Psoas muscle (tissue), 8 donors: ENCODE results near the gene VASH2. TPM values are rescaled to one million over a fixed set of nuclear protein-coding genes. Genes with fewer than 3 reads are reported as not detected.
A peak's percentile ranks its signal among the peaks of the same experiment; 100 is the strongest.
"Not testable (repeated sequence)": the region's sequence is repeated elsewhere in the genome, so short reads cannot be mapped to it uniquely, and the experiment has no call there.

ENCODE experiments used
- ATAC-seq, 4 donors: fragments of 200-7000 bp; cut with Tn5 transposase; one replicate each; pipeline ENCODE4 v1.9.1; 2020; ENCODE audit warnings: moderate library complexity in 3 of 4, mild to moderate bottlenecking in 2 of 4
- DNase-seq, 2 donors: peaks; one replicate each; pipeline ENCODE4 v3.0.0-alpha.2; 2020
- H3K27ac ChIP-seq: fragments of 200-600 bp; one replicate; pipeline ENCODE4 v1.8.0; 2022
- H3K27me3 ChIP-seq, 3 donors: fragments of 200-600 bp in 1 of 3; one replicate each; pipeline versions ENCODE4 v1.6.1 to v1.8.0; 2013 to 2022; ENCODE audit warnings: low read length in 2 of 3, mild to moderate bottlenecking in 2 of 3, moderate library complexity in 1 of 3; ENCODE audit not compliant: insufficient read depth in 3 of 3
- H3K36me3 ChIP-seq, 2 donors: fragments of 200-600 bp in 1 of 2; one replicate each; pipeline versions ENCODE4 v1.6.1 to v1.8.0; 2013 to 2022; ENCODE audit warnings: low read depth in 1 of 2, mild to moderate bottlenecking in 1 of 2, moderate library complexity in 1 of 2; ENCODE audit not compliant: insufficient read depth in 1 of 2
- H3K4me1 ChIP-seq: fragments of 200-600 bp; one replicate; pipeline ENCODE4 v1.8.0; 2022
- H3K4me3 ChIP-seq: fragments of 200-600 bp; one replicate; pipeline ENCODE4 v1.8.0; 2022; ENCODE audit warnings: mild to moderate bottlenecking
- H3K9me3 ChIP-seq: fragments of 200-600 bp; one replicate; pipeline ENCODE4 v1.8.0; 2022
- WGBS, 3 donors: extraction: QIAGEN DNeasy Blood & Tissue Kit; methylation state at CpG; one replicate each; pipeline versions ENCODE4 v1.1.6 to v1.1.7; 2013; 5-methylcytosine and 5-hydroxymethylcytosine counted together
- intact Hi-C, 2 donors: fragments of 100-400 bp; cut with DNase I; formaldehyde crosslinking; loops; one replicate each; pipeline versions ENCODE4 v1.11.0 to v1.14.2; 2022
- polyA plus RNA-seq, 3 donors: library from polyadenylated mRNA; stranded (reverse); fragments of 200-250 nt; gene quantifications; one replicate each; pipeline ENCODE4 v1.2.3, GENCODE V29; 2013
- total RNA-seq, 4 donors: library from RNA; stranded (reverse); fragmentation: NEBNext Ultra II Directional in 2 of 4; extraction: Animal tissue kit (Norgen Biotek cat#: 25700) in 2 of 4; gene quantifications; one replicate each; pipeline versions ENCODE4 v1.2.1 to v1.2.4, GENCODE V29; 2021 to 2023
- TF ChIP-seq, protein P1 (sequence below): fragments of 200-600 bp; IDR thresholded peaks from one replicate; pipeline ENCODE4 v1.8.0; 2022; ENCODE audit warnings: antibody characterized with exemption
- donor health status: healthy with polysubstance abuse.
- donor health status: DM: no; HTN: no; CAD: no; lungs with moderate emphysema.
- donor health status: Bipolar disorder and iron deficiency.
- donor health status: healthy.
- donor health status: DM: yes; HTN: yes; CAD: no.
- donor health status: DM: no; HTN: no; CAD: no.
- donor health status: DM: no; HTN: no; CAD: no.
- donor health status: DM: yes; HTN: yes; CAD: no.

VASH2 gene
- total and polyA plus RNA-seq, 7 donors = 0.09 to 1.6 (median 0.17) TPM

DNA sequence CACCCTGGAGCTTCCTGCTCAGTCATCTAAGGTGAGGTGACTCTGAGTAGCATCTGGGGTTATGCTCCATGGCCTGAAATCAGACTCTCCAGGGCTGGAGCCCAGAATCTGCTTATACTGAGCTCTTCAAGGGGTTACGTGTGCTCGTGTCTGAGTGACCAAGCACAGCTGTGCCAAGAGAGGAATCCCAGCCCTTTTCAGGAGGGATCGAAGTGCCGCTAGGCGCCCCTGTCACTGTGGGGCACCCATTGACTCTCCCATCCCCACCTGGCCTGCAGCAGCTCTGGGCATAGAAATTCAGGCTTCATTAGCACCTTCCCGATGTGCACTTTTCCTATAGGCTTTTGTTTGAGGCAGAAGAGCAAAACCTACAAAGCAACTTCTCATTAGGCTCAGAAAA, 13.8 kb downstream of the VASH2 start:
- H3K9me3 ChIP-seq = no peaks in the 10 kb centered on the region
- WGBS, 3 donors = 84 to 91% (median 90%) methylated on average over 6 of the region's 6 CpGs
- DNase-seq = no peak

DNA sequence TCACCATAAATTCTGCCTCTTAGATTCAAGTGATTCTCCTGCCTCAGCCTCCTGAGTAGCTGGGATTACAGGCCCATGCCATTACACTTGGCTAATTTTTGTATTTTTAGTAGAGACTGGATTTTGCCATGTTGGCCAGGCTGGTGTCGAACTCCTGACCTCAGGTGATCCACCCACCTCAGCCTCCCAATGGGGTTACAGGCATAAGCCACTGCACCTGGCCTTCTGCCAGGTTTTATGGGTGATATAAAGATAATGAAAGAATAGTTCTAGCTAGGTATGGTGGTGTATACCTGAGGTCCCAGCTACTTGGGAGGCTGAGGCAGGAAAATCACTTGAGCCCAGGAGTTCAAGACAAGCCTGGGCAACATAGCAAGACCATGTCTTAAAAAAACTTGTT, 14.7 kb downstream of the VASH2 start:
- H3K4me3 ChIP-seq, ATAC-seq, intact Hi-C loops, H3K9me3 ChIP-seq, DNase-seq, H3K27ac ChIP-seq, H3K27me3 ChIP-seq, H3K36me3 ChIP-seq: not testable (repeated sequence)
- 94 to 100% (median 96%) methylated on average over 1 of the region's 1 CpG for WGBS, 3 donors
- peaks cover 12% of the 10 kb centered on the region for H3K4me1 ChIP-seq

More for the DNA sequence above, 13.8 kb downstream of the VASH2 start:
- TF ChIP-seq, protein P1, sequence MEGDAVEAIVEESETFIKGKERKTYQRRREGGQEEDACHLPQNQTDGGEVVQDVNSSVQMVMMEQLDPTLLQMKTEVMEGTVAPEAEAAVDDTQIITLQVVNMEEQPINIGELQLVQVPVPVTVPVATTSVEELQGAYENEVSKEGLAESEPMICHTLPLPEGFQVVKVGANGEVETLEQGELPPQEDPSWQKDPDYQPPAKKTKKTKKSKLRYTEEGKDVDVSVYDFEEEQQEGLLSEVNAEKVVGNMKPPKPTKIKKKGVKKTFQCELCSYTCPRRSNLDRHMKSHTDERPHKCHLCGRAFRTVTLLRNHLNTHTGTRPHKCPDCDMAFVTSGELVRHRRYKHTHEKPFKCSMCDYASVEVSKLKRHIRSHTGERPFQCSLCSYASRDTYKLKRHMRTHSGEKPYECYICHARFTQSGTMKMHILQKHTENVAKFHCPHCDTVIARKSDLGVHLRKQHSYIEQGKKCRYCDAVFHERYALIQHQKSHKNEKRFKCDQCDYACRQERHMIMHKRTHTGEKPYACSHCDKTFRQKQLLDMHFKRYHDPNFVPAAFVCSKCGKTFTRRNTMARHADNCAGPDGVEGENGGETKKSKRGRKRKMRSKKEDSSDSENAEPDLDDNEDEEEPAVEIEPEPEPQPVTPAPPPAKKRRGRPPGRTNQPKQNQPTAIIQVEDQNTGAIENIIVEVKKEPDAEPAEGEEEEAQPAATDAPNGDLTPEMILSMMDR = no peak
- peaks cover 7% of the 10 kb centered on the region for H3K4me1 ChIP-seq
- no peaks in the 10 kb centered on the region for H3K27me3 ChIP-seq
- H3K4me3 ChIP-seq = no peak overlapping the region
- H3K36me3 ChIP-seq = no peaks in the 10 kb centered on the region
- no peak for ATAC-seq
- no peak overlapping the region for H3K27ac ChIP-seq
- intact Hi-C loops = no loop called here

DNA sequence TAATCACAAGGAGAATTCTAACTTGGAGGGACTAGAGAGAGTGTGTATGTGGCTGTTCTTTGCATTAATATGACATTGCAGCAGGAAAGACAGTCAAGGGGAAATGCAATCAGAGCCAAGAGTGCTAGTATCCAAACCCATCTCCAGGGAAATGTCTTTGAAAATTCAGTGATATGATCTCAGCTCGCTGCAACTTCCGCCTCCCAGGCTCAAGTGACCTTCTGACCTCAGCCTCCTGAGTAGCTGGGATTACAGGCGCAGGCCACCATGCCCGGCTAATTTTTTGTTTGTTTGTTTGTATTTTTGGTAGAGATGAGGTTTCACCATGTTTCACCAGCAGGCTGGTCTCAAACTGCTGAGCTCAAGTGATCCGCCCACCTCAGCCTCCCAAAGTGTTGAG, 16.3 kb downstream of the VASH2 start:
- no peaks in the 10 kb centered on the region for H3K36me3 ChIP-seq
- H3K4me1 ChIP-seq = peaks cover 17% of the 10 kb centered on the region
- H3K4me3 ChIP-seq = no peak overlapping the region
- 73 to 77% (median 75%) methylated on average over 5 of the region's 5 CpGs for WGBS, 3 donors
- DNase-seq (no peak), ATAC-seq (no peak)
- intact Hi-C loops = no loop called here
- H3K27ac ChIP-seq = no peak overlapping the region
- TF ChIP-seq, protein P1 = no peak
- H3K27me3 ChIP-seq = no peaks in the 10 kb centered on the region
- H3K9me3 ChIP-seq = no peaks in the 10 kb centered on the region

DNA sequence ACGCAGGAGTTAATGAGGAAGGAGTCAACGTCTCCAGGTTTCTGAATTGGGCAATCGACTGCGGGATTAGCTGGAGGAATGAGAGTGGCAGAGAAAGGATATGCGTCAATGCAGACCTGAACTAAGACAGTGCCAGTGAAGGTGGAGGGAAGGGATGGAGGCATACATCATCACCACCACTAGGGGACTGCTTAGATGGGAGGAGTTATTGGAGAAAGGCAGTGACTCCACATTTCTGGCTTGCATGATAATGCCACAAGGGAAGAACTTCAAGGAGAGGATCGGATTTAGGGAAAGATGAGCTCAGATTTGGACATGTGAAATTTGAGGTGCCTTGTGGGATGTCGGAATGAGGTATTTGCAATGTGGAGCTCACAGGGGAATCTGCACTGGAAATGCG, 17.5 kb downstream of the VASH2 start:
- DNase-seq (no peak), ATAC-seq (peak; percentile 30 to 73 (median 53))
- Histone ChIP-seq H3K36me3 (no peaks in the 10 kb centered on the region), H3K4me3 (no peak overlapping the region), H3K4me1 (peaks cover 17% of the 10 kb centered on the region), H3K27ac (no peak overlapping the region), H3K9me3 (no peaks in the 10 kb centered on the region), H3K27me3 (no peaks in the 10 kb centered on the region)
- intact Hi-C loops = no loop called here
- WGBS, 3 donors = 77 to 83% (median 78%) methylated on average over 8 of the region's 8 CpGs
- TF ChIP-seq, protein P1 = peak; percentile 34

DNA sequence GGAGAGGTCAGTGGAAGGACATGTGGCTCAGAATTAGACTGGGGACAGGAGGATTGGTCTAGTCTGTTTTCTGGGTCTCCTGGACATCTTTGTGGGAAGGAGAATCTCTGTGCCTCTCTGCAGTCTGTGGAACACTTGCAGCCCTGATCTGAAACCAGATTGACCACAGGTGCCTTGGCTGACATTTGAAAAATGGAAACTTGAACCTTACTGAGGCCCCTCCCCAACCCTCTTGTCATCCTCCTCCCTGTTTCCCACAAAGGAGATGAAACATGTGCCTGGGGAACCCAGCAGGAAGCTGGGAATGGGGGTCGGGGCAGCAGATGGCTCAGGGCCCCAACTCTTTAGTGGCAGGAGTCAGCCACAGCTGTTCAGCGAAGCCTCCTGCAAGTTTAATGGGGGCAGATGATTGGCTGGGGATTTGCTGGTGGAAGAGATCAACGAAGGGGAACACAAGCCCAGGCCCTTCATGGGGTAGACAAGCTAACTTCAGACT, 18.1 kb downstream of the VASH2 start:
- TF ChIP-seq, protein P1 = no peak
- Histone ChIP-seq H3K9me3 (no peaks in the 10 kb centered on the region), H3K27ac (no peak overlapping the region), H3K4me1 (peaks cover 17% of the 10 kb centered on the region), H3K36me3 (no peaks in the 10 kb centered on the region), H3K27me3 (no peaks in the 10 kb centered on the region), H3K4me3 (no peak overlapping the region)
- WGBS, 3 donors = 30 to 48% (median 45%) methylated on average over 3 of the region's 3 CpGs
- ATAC-seq = no peak
- no peak for DNase-seq
- intact Hi-C loops = no loop called here
